ENCODE results near the gene NME7.

DNA sequence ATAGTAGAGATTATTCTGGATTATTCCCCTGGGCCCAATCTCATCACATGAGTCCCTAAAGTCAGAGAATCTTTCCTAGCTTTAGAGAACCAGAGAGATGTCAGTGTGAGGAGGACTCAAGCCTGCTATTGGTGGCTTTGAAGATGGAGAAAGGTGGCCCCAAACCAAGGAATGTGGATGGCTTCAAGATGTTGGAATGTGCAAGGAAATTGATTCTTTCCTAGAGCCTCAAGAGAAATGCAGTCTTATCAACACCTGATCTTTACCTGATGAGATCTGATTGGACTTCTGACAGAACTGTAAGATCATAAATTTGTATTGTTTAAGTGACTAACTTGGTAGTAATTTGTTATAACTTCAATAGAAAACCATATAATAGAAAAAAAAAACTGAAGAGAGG is 51.0 kb downstream of the NME7 start:
- TF ChIP-seq, protein P1, sequence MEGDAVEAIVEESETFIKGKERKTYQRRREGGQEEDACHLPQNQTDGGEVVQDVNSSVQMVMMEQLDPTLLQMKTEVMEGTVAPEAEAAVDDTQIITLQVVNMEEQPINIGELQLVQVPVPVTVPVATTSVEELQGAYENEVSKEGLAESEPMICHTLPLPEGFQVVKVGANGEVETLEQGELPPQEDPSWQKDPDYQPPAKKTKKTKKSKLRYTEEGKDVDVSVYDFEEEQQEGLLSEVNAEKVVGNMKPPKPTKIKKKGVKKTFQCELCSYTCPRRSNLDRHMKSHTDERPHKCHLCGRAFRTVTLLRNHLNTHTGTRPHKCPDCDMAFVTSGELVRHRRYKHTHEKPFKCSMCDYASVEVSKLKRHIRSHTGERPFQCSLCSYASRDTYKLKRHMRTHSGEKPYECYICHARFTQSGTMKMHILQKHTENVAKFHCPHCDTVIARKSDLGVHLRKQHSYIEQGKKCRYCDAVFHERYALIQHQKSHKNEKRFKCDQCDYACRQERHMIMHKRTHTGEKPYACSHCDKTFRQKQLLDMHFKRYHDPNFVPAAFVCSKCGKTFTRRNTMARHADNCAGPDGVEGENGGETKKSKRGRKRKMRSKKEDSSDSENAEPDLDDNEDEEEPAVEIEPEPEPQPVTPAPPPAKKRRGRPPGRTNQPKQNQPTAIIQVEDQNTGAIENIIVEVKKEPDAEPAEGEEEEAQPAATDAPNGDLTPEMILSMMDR (IDR thresholded peaks at IDR 0.05) = no peak
- no peak for TF ChIP-seq POLR2A (IDR thresholded peaks at IDR 0.05)
